ENCODE results near the gene PFDN4.

DNA sequence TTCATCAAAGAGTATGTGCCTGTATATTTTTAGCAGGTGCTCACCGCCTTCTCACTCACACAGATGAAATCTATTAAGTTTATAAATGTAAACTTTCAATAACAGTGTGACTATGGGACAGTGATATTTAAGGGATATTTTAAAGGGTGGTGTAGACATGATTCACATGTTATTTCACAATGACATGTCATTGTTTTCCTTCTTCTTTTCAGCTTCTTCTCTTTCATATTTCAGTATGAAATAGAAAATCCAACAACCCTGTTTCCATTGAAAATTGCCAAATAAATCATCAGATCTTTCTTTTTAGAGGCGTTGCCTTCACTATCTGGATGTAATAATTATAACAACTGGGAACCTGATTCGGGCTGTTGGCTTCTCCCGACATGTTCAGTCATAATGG, 54.8 kb downstream of the PFDN4 start:
- TF ChIP-seq, protein P1, sequence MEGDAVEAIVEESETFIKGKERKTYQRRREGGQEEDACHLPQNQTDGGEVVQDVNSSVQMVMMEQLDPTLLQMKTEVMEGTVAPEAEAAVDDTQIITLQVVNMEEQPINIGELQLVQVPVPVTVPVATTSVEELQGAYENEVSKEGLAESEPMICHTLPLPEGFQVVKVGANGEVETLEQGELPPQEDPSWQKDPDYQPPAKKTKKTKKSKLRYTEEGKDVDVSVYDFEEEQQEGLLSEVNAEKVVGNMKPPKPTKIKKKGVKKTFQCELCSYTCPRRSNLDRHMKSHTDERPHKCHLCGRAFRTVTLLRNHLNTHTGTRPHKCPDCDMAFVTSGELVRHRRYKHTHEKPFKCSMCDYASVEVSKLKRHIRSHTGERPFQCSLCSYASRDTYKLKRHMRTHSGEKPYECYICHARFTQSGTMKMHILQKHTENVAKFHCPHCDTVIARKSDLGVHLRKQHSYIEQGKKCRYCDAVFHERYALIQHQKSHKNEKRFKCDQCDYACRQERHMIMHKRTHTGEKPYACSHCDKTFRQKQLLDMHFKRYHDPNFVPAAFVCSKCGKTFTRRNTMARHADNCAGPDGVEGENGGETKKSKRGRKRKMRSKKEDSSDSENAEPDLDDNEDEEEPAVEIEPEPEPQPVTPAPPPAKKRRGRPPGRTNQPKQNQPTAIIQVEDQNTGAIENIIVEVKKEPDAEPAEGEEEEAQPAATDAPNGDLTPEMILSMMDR (IDR thresholded peaks at IDR 0.05): no peak
- no peak for TF ChIP-seq POLR2A (IDR thresholded peaks at IDR 0.05)
